Measurements from ENCODE around the gene TMPRSS7.

DNA sequence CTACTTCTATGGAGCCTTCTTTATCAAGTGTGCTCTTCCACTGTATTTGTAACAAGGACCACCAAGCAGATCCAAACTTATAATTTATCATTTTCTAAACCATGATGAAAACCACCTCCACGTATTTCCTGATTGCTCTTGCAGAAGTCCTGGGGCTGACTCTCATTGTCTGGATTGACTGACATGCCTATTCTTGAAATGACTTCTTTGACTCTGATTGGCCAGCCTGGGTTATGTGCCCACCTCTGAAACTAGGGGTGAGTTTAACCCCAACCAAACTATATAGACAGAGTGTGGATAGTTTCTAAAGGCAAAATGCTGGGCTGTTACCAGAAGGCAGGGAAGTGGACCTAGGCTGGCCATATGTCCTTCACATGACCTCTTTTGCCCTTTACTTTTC lies 12.7 kb downstream of the TMPRSS7 start:
- TF ChIP-seq POLR2AphosphoS5 (IDR thresholded peaks at IDR 0.05): no peak
- TF ChIP-seq, protein P1, sequence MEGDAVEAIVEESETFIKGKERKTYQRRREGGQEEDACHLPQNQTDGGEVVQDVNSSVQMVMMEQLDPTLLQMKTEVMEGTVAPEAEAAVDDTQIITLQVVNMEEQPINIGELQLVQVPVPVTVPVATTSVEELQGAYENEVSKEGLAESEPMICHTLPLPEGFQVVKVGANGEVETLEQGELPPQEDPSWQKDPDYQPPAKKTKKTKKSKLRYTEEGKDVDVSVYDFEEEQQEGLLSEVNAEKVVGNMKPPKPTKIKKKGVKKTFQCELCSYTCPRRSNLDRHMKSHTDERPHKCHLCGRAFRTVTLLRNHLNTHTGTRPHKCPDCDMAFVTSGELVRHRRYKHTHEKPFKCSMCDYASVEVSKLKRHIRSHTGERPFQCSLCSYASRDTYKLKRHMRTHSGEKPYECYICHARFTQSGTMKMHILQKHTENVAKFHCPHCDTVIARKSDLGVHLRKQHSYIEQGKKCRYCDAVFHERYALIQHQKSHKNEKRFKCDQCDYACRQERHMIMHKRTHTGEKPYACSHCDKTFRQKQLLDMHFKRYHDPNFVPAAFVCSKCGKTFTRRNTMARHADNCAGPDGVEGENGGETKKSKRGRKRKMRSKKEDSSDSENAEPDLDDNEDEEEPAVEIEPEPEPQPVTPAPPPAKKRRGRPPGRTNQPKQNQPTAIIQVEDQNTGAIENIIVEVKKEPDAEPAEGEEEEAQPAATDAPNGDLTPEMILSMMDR (IDR thresholded peaks at IDR 0.05): no peak
- no peak for TF ChIP-seq EP300 (IDR thresholded peaks at IDR 0.05)

Data from esophagus muscularis mucosa (tissue), 4 donors.